PC-9 (cell line): Measurements from ENCODE around the gene BTG4. TPM values are rescaled to one million over a fixed set of nuclear protein-coding genes. Genes with fewer than 3 reads are reported as not detected.

Experiments
- BruUV-seq: library from RNA; stranded (reverse); fragments of 400-500 nt; replicated peaks from 2 replicates; lab custom pipeline; 2021; lab: Mats Ljungman, UMichigan
- CTCF ChIA-PET: fragments of 300-600 bp; sonication (Branson Sonifier 250); formaldehyde crosslinking; loops from one replicate; lab custom pipeline; 2022; ENCODE audit warnings: antibody characterized with exemption; lab: Charles Lee
- POLR2A ChIA-PET: fragments of 300-600 bp; sonication (Branson Sonifier 250); formaldehyde crosslinking; loops from one replicate; lab custom pipeline; 2022; ENCODE audit warnings: antibody characterized with exemption; ENCODE audit not compliant: unreplicated experiment; lab: Charles Lee
- DNase-seq, 2 experiments: peaks; one replicate each; pipeline versions ENCODE4 v3.0.0 to v3.0.0-alpha.2; 2015 to 2022; ENCODE audit warnings: mixed read lengths in 1 of 2
- H2AFZ ChIP-seq: fragments of 200-600 bp; sonication (generic); 2 replicates; pipeline ENCODE4 v1.8.1; 2017; ENCODE audit warnings: antibody characterized with exemption
- H3F3A ChIP-seq: fragments of 200-600 bp; sonication (generic); 2 replicates; pipeline ENCODE4 v1.8.1; 2017; ENCODE audit warnings: antibody characterized with exemption, mild to moderate bottlenecking, low read depth; ENCODE audit not compliant: insufficient read depth
- H3K27ac ChIP-seq: fragments of 200-600 bp; sonication (generic); 2 replicates; pipeline ENCODE4 v1.6.1; 2016; ENCODE audit warnings: mixed run types
- H3K27me3 ChIP-seq: fragments of 200-600 bp; sonication (generic); 2 replicates; pipeline ENCODE4 v1.6.1; 2016; ENCODE audit warnings: low read depth, mixed run types; ENCODE audit not compliant: insufficient read depth
- H3K36me3 ChIP-seq: fragments of 200-600 bp; sonication (generic); 2 replicates; pipeline ENCODE4 v1.6.1; 2016; ENCODE audit warnings: low read depth, mixed run types
- H3K4me1 ChIP-seq: fragments of 200-600 bp; sonication (generic); replicated peaks from 2 replicates; pipeline ENCODE4 v1.6.1; 2016; ENCODE audit warnings: mixed run types; ENCODE audit not compliant: insufficient read depth
- H3K4me2 ChIP-seq: fragments of 200-600 bp; sonication (generic); 2 replicates; pipeline ENCODE4 v1.6.1; 2017; ENCODE audit warnings: mixed run types
- H3K4me3 ChIP-seq: fragments of 200-600 bp; sonication (generic); 2 replicates; pipeline ENCODE4 v1.6.1; 2016; ENCODE audit warnings: mixed run types
- H3K79me2 ChIP-seq: fragments of 200-600 bp; sonication (generic); 2 replicates; pipeline ENCODE4 v1.6.1; 2017; ENCODE audit warnings: low read depth, mixed run types
- H3K9me2 ChIP-seq: fragments of 200-600 bp; sonication (generic); 2 replicates; pipeline ENCODE4 v1.8.1; 2017; ENCODE audit warnings: mild to moderate bottlenecking; ENCODE audit not compliant: insufficient read depth
- H3K9me3 ChIP-seq: fragments of 200-600 bp; sonication (generic); 2 replicates; pipeline ENCODE4 v1.8.1; 2016; ENCODE audit warnings: low read depth; ENCODE audit not compliant: insufficient read depth
- H4K20me1 ChIP-seq: fragments of 200-600 bp; sonication (generic); 2 replicates; pipeline ENCODE4 v1.8.1; 2017; ENCODE audit not compliant: insufficient read depth
- EZH2 ChIP-seq: fragments of 200-600 bp; sonication (generic); IDR thresholded peaks from 2 replicates; pipeline ENCODE4 v1.8.0; 2017; ENCODE audit warnings: antibody characterized with exemption, low read depth
- intact Hi-C: fragments of 100-400 bp; cut with micrococcal nuclease; formaldehyde crosslinking; loops from one replicate; pipeline ENCODE4 v1.10.0; 2022; ENCODE audit not compliant: unreplicated experiment
- total RNA-seq: library from RNA; stranded (reverse); gene quantifications from 2 replicates; pipeline ENCODE4 v1.2.3, GENCODE V29; 2021
- TF ChIP-seq, protein P1 (sequence below): fragments of 200-600 bp; sonication (generic); conservative IDR thresholded peaks from 2 replicates; pipeline ENCODE4 v1.6.1; 2017; ENCODE audit warnings: mixed run types, antibody characterized with exemption, mild to moderate bottlenecking, moderate library complexity

The BTG4 gene
- total RNA-seq, 1 experiment from 2014 or later: not detected

DNA sequence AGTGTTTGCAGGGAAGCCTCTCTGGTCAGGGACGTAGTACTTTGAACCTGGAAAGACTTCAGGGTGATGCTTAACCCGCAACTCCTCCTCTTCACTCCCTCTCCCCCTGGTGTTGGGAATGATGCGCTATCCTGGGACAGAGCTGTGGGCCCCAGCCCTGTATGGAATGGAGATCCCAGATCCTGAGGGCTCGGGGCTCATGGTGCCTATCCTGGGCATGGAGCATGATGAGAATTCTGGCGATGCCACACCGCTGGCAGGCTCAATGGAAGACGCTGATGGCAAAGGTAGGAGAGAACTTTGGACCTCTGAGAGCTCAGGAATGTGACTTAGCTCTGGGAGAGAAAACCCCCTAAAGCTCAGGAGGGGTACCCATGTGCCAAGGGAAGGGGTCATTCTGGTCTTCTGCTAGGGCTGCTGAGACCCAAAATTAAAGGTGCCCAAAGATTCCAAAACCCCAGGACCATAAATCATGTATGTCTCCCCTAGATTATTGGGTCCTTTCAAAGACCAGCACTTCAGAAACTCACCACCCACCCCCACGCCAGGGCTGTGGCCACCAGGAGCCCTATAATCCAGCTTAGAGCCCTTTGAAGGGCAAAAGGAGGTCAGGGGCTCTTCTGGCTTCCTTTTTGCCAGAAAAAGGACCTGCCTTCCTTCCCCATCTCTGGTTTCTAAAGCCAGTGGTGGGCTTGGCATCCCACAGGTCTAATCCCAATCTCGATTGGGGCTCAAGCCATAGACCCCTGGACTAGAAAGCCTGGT is 52.5 kb downstream of the BTG4 start:
- intact Hi-C loops: no loop called here
- H3K27me3 ChIP-seq: no peaks in the 10 kb centered on the region
- BruUV-seq: no TSS peak
- H4K20me1 ChIP-seq: no peaks in the 10 kb centered on the region
- no peak for DNase-seq
- no peak overlapping the region for H3K4me2 ChIP-seq
- H2AFZ ChIP-seq: no peak overlapping the region
- H3K9me3 ChIP-seq: no peaks in the 10 kb centered on the region
- CTCF ChIA-PET: interaction anchor here (0.6 kb wide), 1 partner anchor 309 kb away, joined by 3 read pairs; no protein-coding TSS in a partner anchor
- no peak overlapping the region for H3K4me3 ChIP-seq
- H3K27ac ChIP-seq: no peak overlapping the region
- no peaks in the 10 kb centered on the region for H3K36me3 ChIP-seq
- no peaks in the 10 kb centered on the region for H3K4me1 ChIP-seq
- no peaks in the 10 kb centered on the region for H3K9me2 ChIP-seq
- H3K79me2 ChIP-seq: no peaks in the 10 kb centered on the region
- POLR2A ChIA-PET: interaction anchor here (0.6 kb wide), 1 partner anchor 1926 kb away, joined by 3 read pairs; no protein-coding TSS in a partner anchor
- no peak for TF ChIP-seq EZH2
- TF ChIP-seq, protein P1, sequence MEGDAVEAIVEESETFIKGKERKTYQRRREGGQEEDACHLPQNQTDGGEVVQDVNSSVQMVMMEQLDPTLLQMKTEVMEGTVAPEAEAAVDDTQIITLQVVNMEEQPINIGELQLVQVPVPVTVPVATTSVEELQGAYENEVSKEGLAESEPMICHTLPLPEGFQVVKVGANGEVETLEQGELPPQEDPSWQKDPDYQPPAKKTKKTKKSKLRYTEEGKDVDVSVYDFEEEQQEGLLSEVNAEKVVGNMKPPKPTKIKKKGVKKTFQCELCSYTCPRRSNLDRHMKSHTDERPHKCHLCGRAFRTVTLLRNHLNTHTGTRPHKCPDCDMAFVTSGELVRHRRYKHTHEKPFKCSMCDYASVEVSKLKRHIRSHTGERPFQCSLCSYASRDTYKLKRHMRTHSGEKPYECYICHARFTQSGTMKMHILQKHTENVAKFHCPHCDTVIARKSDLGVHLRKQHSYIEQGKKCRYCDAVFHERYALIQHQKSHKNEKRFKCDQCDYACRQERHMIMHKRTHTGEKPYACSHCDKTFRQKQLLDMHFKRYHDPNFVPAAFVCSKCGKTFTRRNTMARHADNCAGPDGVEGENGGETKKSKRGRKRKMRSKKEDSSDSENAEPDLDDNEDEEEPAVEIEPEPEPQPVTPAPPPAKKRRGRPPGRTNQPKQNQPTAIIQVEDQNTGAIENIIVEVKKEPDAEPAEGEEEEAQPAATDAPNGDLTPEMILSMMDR: no peak
- H3F3A ChIP-seq: no peaks in the 10 kb centered on the region

DNA sequence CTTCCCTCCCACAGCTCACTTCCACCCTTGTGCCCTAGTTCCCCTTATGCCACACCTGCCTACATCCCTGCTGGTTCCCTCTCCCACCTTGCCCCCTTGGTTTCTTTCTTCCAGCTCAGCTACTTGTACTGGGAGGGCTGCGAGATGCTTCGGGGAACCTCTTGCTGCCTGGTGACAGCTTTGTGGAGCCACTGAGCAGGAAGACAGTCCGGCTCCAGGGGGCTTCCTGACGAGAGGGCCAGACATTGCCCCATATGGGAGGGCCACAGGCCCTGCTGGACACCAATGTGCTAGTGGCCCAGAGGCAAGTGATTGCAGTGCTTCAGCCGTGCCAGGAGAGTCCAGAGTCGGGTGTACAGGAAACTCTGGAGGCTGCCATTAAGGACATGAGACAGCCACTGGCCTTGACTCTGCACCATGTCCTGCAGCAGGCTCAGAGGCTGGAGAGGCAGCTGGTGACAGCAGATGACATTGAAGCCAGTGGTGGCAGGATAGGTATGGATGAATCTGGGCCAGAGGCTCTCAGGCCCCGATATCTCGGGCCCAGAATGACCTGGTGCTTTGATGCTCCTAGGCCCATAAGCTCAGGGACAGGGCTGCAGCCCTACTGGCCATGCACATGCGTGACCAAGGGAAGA is 54.3 kb downstream of the BTG4 start:
- Histone ChIP-seq H3K79me2 (no peaks in the 10 kb centered on the region), H4K20me1 (no peaks in the 10 kb centered on the region), H3K4me2 (no peak overlapping the region), H3F3A (no peaks in the 10 kb centered on the region), H3K9me2 (no peaks in the 10 kb centered on the region), H3K27me3 (no peaks in the 10 kb centered on the region), H3K4me1 (no peaks in the 10 kb centered on the region), H3K4me3 (no peak overlapping the region), H3K27ac (no peak overlapping the region), H3K36me3 (no peaks in the 10 kb centered on the region), H3K9me3 (no peaks in the 10 kb centered on the region), H2AFZ (no peak overlapping the region)
- no peak for DNase-seq
- TF ChIP-seq, protein P1: no peak
- no peak for TF ChIP-seq EZH2
- ChIA-PET POLR2A (no interaction called here), CTCF (no interaction called here)
- BruUV-seq: no TSS peak
- intact Hi-C loops: no loop called here

DNA sequence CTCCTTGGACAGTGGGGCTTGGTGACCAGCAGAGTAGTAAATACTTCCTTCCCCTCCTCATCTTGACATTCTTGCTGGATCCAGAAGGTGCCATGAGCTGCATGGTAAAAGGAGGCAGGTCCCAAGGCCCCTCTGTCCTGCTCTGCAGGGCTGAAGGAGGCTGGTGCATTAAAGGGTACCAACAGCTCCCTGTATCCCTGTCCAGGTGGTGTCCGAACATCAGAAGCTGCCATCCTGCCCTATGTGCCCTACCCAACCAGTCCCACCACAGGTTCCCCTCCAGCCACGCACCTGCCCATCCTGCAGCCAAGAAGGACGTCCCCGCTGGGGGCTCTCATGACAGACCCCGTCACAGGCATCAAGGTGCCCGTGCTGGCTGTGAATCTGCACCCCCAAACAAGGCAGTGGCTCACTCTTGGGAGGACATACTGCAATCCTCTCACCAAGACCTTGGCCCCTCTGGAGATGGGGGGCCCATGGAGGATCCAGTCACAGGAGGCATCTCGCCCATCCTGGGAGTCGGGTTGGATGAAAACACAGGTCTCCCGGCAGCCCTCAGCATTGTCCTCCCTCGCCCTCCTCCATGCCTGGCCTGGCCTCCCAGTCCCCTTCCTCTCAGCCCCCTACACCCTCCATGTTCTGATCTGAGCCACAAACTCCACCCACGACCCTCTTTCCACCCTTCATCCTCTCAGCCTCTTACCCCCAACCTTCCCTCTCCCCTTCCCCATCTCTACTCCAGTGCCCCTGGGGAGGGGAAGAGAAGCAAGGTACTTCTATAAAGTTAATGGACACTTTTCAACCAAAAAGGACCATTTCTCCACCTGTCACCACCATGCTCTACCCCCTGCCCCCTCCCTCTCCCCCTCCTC is 55.1 kb downstream of the BTG4 start:
- BruUV-seq: no TSS peak
- no peak overlapping the region for H2AFZ ChIP-seq
- DNase-seq: no peak
- H3K4me3 ChIP-seq: no peak overlapping the region
- H4K20me1 ChIP-seq: no peaks in the 10 kb centered on the region
- intact Hi-C loops: no loop called here
- no peaks in the 10 kb centered on the region for H3K27me3 ChIP-seq
- no peak for TF ChIP-seq EZH2
- TF ChIP-seq, protein P1: no peak
- POLR2A ChIA-PET: interaction anchor here (0.6 kb wide), 1 partner anchor 1512 kb away, joined by 5 read pairs; no protein-coding TSS in a partner anchor
- H3K4me2 ChIP-seq: no peak overlapping the region
- no peak overlapping the region for H3K27ac ChIP-seq
- no peaks in the 10 kb centered on the region for H3K9me2 ChIP-seq
- CTCF ChIA-PET: no interaction called here
- H3K79me2 ChIP-seq: no peaks in the 10 kb centered on the region
- H3K9me3 ChIP-seq: no peaks in the 10 kb centered on the region
- H3K4me1 ChIP-seq: no peaks in the 10 kb centered on the region
- no peaks in the 10 kb centered on the region for H3K36me3 ChIP-seq
- H3F3A ChIP-seq: no peaks in the 10 kb centered on the region
